PC-9 (cell line): ENCODE results near the gene REXO4.

Experiments used
- CTCF ChIP-seq: fragments of 200-600 bp; sonication (generic); conservative IDR thresholded peaks from 2 replicates; pipeline ENCODE4 v1.6.1; 2017; ENCODE audit warnings: mixed run types, antibody characterized with exemption, mild to moderate bottlenecking, moderate library complexity
- EZH2 ChIP-seq: fragments of 200-600 bp; sonication (generic); IDR thresholded peaks from 2 replicates; pipeline ENCODE4 v1.8.0; 2017; ENCODE audit warnings: antibody characterized with exemption, low read depth

- TF ChIP-seq CTCF (no peak), EZH2 (no peak)
Observed at GRCh38 chr9:133429641-133430161, 11.9 kb upstream of the REXO4 start.
